Measurements from ENCODE around the gene ATXN3L.

ATXN3L gene

GRCh38 chrX:13319953-13320352, at the start of gene ATXN3L:
Gene ATXN3L (minus strand): TSS chrX:13320053. CDS start chrX:13319934, 119 bp downstream.
- H3K4me3 ChIP-seq (ENCODE audit: low read depth, low read length), result no peak within 1 kb of the TSS

DNA sequence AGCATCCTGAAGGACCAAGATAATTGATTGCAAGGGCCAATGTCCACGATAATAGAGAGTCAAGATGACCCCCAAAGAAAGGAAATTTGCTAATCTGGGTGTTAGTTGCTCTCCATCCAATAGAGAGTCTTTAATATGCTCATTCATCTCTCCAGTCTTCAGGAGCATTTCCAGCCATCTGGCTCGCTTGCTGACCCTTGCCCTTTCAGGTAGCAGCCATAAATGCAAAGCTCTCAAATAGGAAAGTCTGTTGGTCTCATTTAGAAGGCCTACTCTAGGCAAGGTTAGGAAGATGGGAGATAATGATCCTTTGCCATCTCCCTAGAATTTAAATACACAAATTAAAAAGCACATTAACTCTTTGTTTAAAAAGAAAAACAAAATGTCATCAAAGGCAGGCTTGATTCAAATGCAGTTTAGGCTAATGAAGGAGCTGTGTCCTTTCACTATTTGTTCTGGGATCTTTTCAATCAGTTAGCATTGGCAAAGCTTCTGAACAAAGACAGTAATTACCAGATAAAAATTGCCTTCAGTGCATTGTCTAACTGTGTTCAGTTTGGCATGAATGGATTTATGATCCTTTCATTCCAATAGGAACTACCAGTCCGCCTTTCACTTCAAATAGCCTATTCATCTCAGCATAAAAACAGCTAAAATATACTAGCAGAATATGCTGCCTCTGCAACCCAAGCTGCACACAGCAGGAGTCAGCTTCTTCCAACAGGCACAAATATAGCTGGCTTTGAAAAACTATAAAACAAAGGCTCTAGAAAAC, 49.6 kb upstream of the ATXN3L start:
- no peak overlapping the region for H3K4me3 ChIP-seq (ENCODE audit: low read depth, low read length)

DNA sequence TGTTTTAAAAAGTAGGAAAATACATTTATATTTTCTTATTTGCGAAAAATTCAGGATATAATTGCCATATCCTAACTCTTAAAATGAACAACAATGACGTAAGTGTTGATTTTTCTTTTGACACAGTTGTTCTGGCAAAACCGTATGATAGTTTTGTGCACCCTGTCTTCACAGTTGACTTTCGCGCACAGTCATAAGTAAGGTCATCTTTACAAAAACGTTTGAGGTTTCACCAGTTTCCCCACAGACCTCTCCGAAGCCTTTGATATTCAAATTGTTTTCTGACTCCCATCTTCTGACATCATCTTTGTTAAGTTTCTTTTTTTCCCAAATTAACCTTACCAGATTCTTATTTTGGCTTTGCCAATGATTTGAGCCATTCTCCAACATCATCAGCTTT, 48.1 kb upstream of the ATXN3L start:
- H3K4me3 ChIP-seq (ENCODE audit: low read depth, low read length), result no peak overlapping the region

DNA sequence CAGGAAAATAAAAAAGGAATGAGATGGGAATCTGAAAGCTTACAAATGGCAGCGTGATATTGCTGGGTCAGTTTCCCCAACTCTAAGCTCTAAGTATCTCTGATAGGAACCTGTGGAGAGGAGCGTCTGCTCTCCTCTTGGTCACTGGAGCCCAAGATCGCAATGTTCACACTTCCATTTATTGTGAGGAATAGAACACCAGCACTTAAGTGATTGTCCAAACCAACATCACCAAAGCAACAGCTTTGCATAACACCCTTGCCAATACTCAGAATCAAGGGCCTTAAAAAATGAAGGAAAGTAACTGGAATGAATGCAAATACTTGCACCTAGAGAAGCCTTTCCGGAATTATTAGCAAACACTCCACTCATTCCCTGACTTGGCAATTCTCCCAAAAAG, 46.8 kb upstream of the ATXN3L start:
- H3K4me3 ChIP-seq (ENCODE audit: low read depth, low read length), result no peak overlapping the region

GRCh38 chrX:13365161-13365560, 45.3 kb upstream of the ATXN3L start:
- no peak overlapping the region for H3K4me3 ChIP-seq (ENCODE audit: low read depth, low read length)

GRCh38 chrX:13364230-13364857, 44.5 kb upstream of the ATXN3L start:
- H3K4me3 ChIP-seq (ENCODE audit: low read depth, low read length), result no peak overlapping the region

DNA sequence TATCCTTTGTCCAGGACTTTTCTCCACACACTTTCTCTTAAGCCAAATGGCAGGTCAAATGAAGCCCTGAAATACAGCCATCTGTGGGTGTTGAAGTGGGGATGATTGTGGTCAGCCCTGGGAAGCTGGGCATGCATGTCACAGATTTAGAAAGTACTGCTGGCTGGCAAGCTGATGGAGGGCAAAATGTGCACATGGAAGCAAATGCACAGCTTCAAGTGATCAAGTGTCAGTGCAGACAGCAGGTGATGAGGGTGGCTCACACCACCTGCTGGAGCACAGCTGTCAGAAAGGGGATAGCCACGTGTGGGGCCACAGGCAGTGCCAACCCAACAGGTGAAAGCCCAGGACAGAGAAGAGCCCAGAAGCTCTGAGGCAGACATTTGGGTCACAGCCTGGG, 40.3 kb upstream of the ATXN3L start:
- H3K4me3 ChIP-seq (ENCODE audit: low read depth, low read length), result no peak overlapping the region

DNA sequence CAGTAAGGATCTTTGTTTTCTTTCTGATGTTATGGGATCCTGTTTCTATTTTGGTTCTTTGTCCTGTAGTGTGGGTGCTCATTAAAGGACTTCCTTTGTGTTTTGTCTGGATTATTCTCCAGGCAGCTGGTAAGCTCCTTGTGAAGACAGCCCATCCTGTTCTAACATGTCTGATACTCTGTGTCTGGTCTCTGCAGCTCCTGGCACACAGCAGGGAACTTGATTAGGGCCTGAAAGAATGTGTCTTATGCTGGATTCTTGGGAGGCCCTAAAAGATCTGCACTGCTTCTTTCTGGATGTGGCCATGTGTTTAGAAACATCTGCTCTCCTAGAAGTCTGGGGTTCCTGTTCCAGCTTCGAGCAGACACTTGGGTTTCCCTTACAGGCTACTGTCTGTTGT, 38.1 kb upstream of the ATXN3L start:
- no peak overlapping the region for H3K4me3 ChIP-seq (ENCODE audit: low read depth, low read length)

GRCh38 chrX:13346646-13347045, 26.8 kb upstream of the ATXN3L start:
- no peak overlapping the region for H3K4me3 ChIP-seq (ENCODE audit: low read depth, low read length)

GRCh38 chrX:13345438-13345837, 25.6 kb upstream of the ATXN3L start:
- no peak overlapping the region for H3K4me3 ChIP-seq (ENCODE audit: low read depth, low read length)

- H3K4me3 ChIP-seq (ENCODE audit: low read depth, low read length), result no peak overlapping the region
These were observed 25.2 kb upstream of the ATXN3L start for GRCh38 chrX:13345037-13345436.

DNA sequence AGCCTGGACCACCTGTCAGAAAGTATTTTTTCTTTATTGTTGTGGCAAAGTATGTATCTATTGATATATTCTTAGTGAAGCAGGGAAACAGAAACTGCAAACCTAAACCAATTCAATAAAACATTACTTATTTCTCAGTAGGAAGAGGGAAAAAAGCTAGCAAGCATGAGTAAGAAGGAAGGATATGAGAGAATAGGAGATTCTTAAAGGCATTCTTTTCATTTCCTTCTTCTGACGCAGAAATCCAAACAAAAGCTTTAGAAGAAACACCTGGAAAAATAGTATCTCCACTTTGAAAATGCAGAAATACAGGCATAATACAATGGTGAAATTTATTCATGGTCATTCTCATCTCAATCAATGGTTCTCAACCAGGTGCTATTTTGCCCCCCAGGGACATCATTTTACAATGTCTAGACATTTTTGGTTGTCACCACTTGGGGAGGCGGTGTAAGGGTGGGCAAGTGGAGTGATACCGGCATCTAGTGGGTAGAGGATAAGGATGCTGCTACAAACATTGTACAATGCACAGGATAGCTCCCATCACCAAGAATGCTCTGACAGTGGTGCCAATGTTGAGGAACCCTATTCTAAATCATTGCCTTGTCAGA, 21.7 kb upstream of the ATXN3L start:
- H3K4me3 ChIP-seq (ENCODE audit: low read depth, low read length), result no peak overlapping the region

- H3K4me3 ChIP-seq (ENCODE audit: low read depth, low read length), result no peak overlapping the region
These were observed 20.4 kb upstream of the ATXN3L start for GRCh38 chrX:13340182-13340791.

GRCh38 chrX:13339607-13340006, 19.8 kb upstream of the ATXN3L start:
- no peak overlapping the region for H3K4me3 ChIP-seq (ENCODE audit: low read depth, low read length)

DNA sequence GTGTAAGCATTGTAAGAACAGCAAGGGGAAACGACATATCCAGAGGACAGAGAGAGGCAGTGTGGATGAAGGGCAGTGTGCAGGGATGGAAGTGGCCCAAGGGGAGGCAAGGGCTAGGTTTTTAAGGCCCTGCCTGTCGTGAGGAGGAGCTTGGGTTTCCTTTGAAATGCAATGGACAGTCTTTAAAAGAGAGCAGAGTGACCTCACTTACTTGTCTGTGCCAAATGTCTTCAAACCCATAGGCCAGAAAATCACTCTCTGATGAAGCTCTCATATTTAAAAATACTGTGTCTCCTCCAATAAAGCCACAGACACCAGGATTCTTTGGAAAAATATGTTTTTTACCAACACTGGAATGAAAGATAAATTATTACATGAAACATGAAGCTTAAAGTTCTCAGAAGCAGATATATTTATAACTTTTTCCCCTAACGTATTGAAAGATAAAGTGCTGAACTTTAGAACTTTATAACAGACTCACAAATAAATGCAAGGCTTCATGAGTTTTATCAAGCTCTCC, 19.2 kb upstream of the ATXN3L start:
- H3K4me3 ChIP-seq (ENCODE audit: low read depth, low read length), result no peak overlapping the region

GRCh38 chrX:13334491-13334890, 14.6 kb upstream of the ATXN3L start:
- no peak overlapping the region for H3K4me3 ChIP-seq (ENCODE audit: low read depth, low read length)

- H3K4me3 ChIP-seq (ENCODE audit: low read depth, low read length), result no peak overlapping the region
These were observed 10.6 kb upstream of the ATXN3L start for GRCh38 chrX:13330446-13330845.

- H3K4me3 ChIP-seq (ENCODE audit: low read depth, low read length), result no peak overlapping the region
These were observed 7.8 kb upstream of the ATXN3L start for GRCh38 chrX:13327666-13328065.

DNA sequence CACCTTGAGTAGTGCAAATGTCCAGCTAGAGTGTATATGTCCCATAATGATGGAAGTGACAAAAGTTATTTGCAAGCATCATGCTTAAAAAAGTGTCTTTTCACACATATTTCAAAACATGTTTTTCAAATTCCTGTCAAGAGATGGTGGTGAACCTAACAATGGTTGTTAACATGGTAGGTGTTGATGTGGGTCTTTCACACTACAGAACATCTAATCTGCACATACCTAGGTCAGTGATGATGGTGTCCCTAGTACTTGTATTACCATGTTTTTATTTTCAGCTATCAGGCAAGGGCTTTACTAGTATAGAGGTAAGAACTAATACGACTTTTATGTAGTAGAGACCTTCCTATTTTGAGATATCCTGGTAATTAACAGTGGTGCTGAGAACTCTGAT, 3.4 kb upstream of the ATXN3L start:
- H3K4me3 ChIP-seq (ENCODE audit: low read depth, low read length), result no peak overlapping the region

- no peak overlapping the region for H3K4me3 ChIP-seq (ENCODE audit: low read depth, low read length)
These were observed 2.5 kb downstream of the ATXN3L start for GRCh38 chrX:13317366-13317765.

- no peak overlapping the region for H3K4me3 ChIP-seq (ENCODE audit: low read depth, low read length)
These were observed 8.3 kb downstream of the ATXN3L start for GRCh38 chrX:13311560-13311959.

DNA sequence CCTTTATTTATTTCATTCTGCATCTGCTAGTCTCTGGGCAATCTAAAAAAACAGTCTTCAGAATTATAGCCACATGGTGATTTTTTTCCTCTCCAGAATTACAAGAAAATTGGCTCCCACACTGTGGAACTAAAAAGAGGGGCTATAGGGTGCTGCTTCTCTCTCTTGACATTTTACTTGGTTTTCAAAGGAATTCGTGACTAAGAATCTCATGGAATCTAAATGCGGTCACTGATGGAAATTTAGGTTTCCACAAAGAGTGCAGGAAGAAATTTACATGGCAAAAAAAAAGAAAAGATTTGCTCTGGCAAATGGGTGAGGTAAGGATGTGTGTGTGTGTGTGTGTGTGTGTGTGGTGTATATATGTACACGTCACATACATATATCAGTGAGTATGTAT, 10.2 kb downstream of the ATXN3L start:
- H3K4me3 ChIP-seq (ENCODE audit: low read depth, low read length), result no peak overlapping the region
